ENCODE measurements around the gene TOR4A. TPM values are rescaled to one million over a fixed set of nuclear protein-coding genes. Genes with fewer than 3 reads are reported as not detected.

TOR4A gene
- total RNA-seq, 1 experiment from 2014 or later, result 37.1 TPM

- intact Hi-C loops (cut with micrococcal nuclease; ENCODE audit: unreplicated experiment), result loop anchor here (10.0 kb wide), 1 partner anchor 128 kb away; the partner anchor contains the start of genes EXD3 and NOXA1
- CTCF ChIA-PET, result interaction anchor here (0.6 to 0.7 kb wide), 3 partner anchors 12 to 111 kb away, joined by 3 to 5 read pairs (median 5); no protein-coding TSS in a partner anchor
- Histone ChIP-seq H3K27me3 (ENCODE audit: control insufficient read depth, insufficient read depth, low read length) (no peaks in the 10 kb centered on the region), H3K4me3 (ENCODE audit: low read depth in 2 of 2, low read length in 2 of 2) (peak overlapping the region in 1 of 2 experiments; percentile 36; a peak in 2 of 4 replicates), H3K4me1 (ENCODE audit: control insufficient read depth, insufficient read depth, low read length) (peaks cover 30% of the 10 kb centered on the region), H3K36me3 (ENCODE audit: control insufficient read depth, insufficient read depth, low read length) (no peaks in the 10 kb centered on the region), H3K9me3 (ENCODE audit: control insufficient read depth, insufficient read depth, low read depth, low read length) (no peaks in the 10 kb centered on the region), H3K27ac (ENCODE audit: low read length) (peak overlapping the region; percentile 87)
- POLR2A ChIA-PET, result no interaction called here
- in situ Hi-C loops (cut with HindIII; ENCODE audit: low pct_unique_long_range_greater_than_20kb, low sequenced_read_pairs), result no loop called here
- TF ChIP-seq SIN3A (IDR thresholded peaks at IDR 0.05; ENCODE audit: borderline replicate concordance, insufficient read depth, low read depth, low read length), result no peak
- TF ChIP-seq REST (IDR thresholded peaks at IDR 0.05; ENCODE audit: insufficient read depth in 1 of 2, low read depth in 2 of 2, low read length in 1 of 2), result no peak
- no peak for TF ChIP-seq TCF7L2 (IDR thresholded peaks at IDR 0.05; ENCODE audit: low read depth, low read length)
- TF ChIP-seq CTCF (IDR thresholded peaks at IDR 0.05), result no peak
- no peak for TF ChIP-seq POLR2AphosphoS5 (IDR thresholded peaks at IDR 0.05; ENCODE audit: low read depth, low read length)
- BruUV-seq (replicated peaks), result no TSS peak
- DNase-seq (ENCODE audit: low read depth, low spot score) (no peak), ATAC-seq (peak; percentile 14; the same call in 1 of the 2 replicates)
Measured at GRCh38 chr9:137296670-137297664, 19.4 kb downstream of the TOR4A start.

GRCh38 chr9:137297966-137298365 is 20.4 kb downstream of the TOR4A start:
- POLR2A ChIA-PET, result no interaction called here
- H3K27me3 ChIP-seq (ENCODE audit: control insufficient read depth, insufficient read depth, low read length), result no peaks in the 10 kb centered on the region
- ATAC-seq (no peak), DNase-seq (ENCODE audit: low read depth, low spot score) (no peak)
- no peaks in the 10 kb centered on the region for H3K9me3 ChIP-seq (ENCODE audit: control insufficient read depth, insufficient read depth, low read depth, low read length)
- in situ Hi-C loops (cut with HindIII; ENCODE audit: low pct_unique_long_range_greater_than_20kb, low sequenced_read_pairs), result no loop called here
- H3K27ac ChIP-seq (ENCODE audit: low read length), result peak overlapping the region; percentile 87
- BruUV-seq (replicated peaks), result no TSS peak
- peaks cover 33% of the 10 kb centered on the region for H3K4me1 ChIP-seq (ENCODE audit: control insufficient read depth, insufficient read depth, low read length)
- CTCF ChIA-PET, result interaction anchor here (0.6 kb wide), 1 partner anchor 110 kb away, joined by 5 read pairs; no protein-coding TSS in a partner anchor
- TF ChIP-seq SIN3A (IDR thresholded peaks at IDR 0.05; ENCODE audit: borderline replicate concordance, insufficient read depth, low read depth, low read length), result no peak
- TF ChIP-seq CTCF (IDR thresholded peaks at IDR 0.05), result peak; percentile 7; the same call in 1 of the 2 replicates
- intact Hi-C loops (cut with micrococcal nuclease; ENCODE audit: unreplicated experiment), result loop anchor here (10.0 kb wide), 1 partner anchor 127 kb away; the partner anchor contains the start of genes EXD3 and NOXA1
- no peak overlapping the region; a peak in 1 of 4 replicates for H3K4me3 ChIP-seq (ENCODE audit: low read depth in 2 of 2, low read length in 2 of 2)
- H3K36me3 ChIP-seq (ENCODE audit: control insufficient read depth, insufficient read depth, low read length), result no peaks in the 10 kb centered on the region
